Liver (tissue), 9 donors: ENCODE data around the gene DGKD. TPM values are rescaled to one million over a fixed set of nuclear protein-coding genes. Genes with fewer than 3 reads are reported as not detected.

ENCODE experiments used
- DNase-seq: peaks from one replicate; pipeline ENCODE4 v3.0.0-alpha.2; 2017; ENCODE audit warnings: low spot score
- H3K27ac ChIP-seq, 2 donors: one replicate each; pipeline ENCODE4 v1.7.0; 2013; ENCODE audit warnings: inconsistent platforms in 2 of 2, low read length in 2 of 2, control low read depth in 1 of 2, low read depth in 1 of 2, mild to moderate bottlenecking in 1 of 2
- H3K27me3 ChIP-seq, 4 donors: one replicate each; pipeline versions ENCODE4 v1.6.1 to v1.7.0; 2013; ENCODE audit warnings: low read length in 3 of 4, inconsistent platforms in 1 of 4, mild to moderate bottlenecking in 1 of 4, moderate library complexity in 1 of 4; ENCODE audit not compliant: control insufficient read depth in 4 of 4, insufficient read depth in 4 of 4
- H3K36me3 ChIP-seq, 4 donors: one replicate each; pipeline versions ENCODE4 v1.6.1 to v1.7.0; 2013; ENCODE audit warnings: low read length in 3 of 4, mild to moderate bottlenecking in 3 of 4, low read depth in 1 of 4, moderate library complexity in 1 of 4; ENCODE audit not compliant: control insufficient read depth in 4 of 4, insufficient read depth in 3 of 4
- H3K4me1 ChIP-seq, 4 donors: one replicate each; pipeline versions ENCODE4 v1.6.1 to v1.7.0; 2013; ENCODE audit warnings: low read length in 3 of 4, mild to moderate bottlenecking in 3 of 4, moderate library complexity in 1 of 4; ENCODE audit not compliant: control insufficient read depth in 4 of 4, insufficient read depth in 4 of 4
- H3K4me3 ChIP-seq, 3 donors: one replicate each; pipeline versions ENCODE4 v1.6.1 to v1.7.0; 2013; ENCODE audit warnings: low read length in 3 of 3, control low read depth in 1 of 3, low read depth in 1 of 3, mild to moderate bottlenecking in 1 of 3
- H3K9ac ChIP-seq, 2 donors: one replicate each; pipeline ENCODE4 v1.7.0; 2013; ENCODE audit warnings: low read length in 2 of 2, mild to moderate bottlenecking in 2 of 2, moderate library complexity in 2 of 2, control low read depth in 1 of 2, low read depth in 1 of 2
- H3K9me3 ChIP-seq, 4 donors: one replicate each; pipeline versions ENCODE4 v1.6.1 to v1.7.0; 2013; ENCODE audit warnings: low read length in 3 of 4; ENCODE audit not compliant: control insufficient read depth in 4 of 4
- ATF3 ChIP-seq: IDR thresholded peaks from 2 replicates; pipeline ENCODE4 v1.6.1; 2016; ENCODE audit warnings: antibody characterized with exemption
- EGR1 ChIP-seq, 2 donors: IDR thresholded peaks; 2 replicates each; pipeline ENCODE4 v1.6.1; 2016 to 2018; ENCODE audit warnings: antibody characterized with exemption in 2 of 2, low read depth in 2 of 2
- FOXA1 ChIP-seq: IDR thresholded peaks from 2 replicates; pipeline ENCODE4 v1.6.1; 2016; ENCODE audit warnings: antibody characterized with exemption
- GABPA ChIP-seq, 2 donors: IDR thresholded peaks in 1 of 2; conservative IDR thresholded peaks in 1 of 2; 2 replicates each; pipeline ENCODE4 v1.6.1; 2016; ENCODE audit warnings: antibody characterized with exemption in 2 of 2, mild to moderate bottlenecking in 1 of 2, moderate library complexity in 1 of 2
- HNF4G ChIP-seq: IDR thresholded peaks from 2 replicates; pipeline ENCODE4 v1.6.1; 2016; ENCODE audit warnings: antibody characterized with exemption
- JUND ChIP-seq, 2 donors: IDR thresholded peaks; 2 replicates each; pipeline ENCODE4 v1.6.1; 2016; ENCODE audit warnings: antibody characterized with exemption in 2 of 2
- MAX ChIP-seq: IDR thresholded peaks from 2 replicates; pipeline ENCODE4 v1.6.1; 2016; ENCODE audit warnings: antibody characterized with exemption
- NR2F2 ChIP-seq: IDR thresholded peaks from 2 replicates; pipeline ENCODE4 v1.6.1; 2016; ENCODE audit warnings: antibody characterized with exemption
- REST ChIP-seq: IDR thresholded peaks from 2 replicates; pipeline ENCODE4 v1.6.1; 2016; ENCODE audit warnings: antibody characterized with exemption, mild to moderate bottlenecking
- RXRA ChIP-seq, 2 donors: IDR thresholded peaks; 2 replicates each; pipeline ENCODE4 v1.6.1; 2017 to 2018; ENCODE audit warnings: antibody characterized with exemption in 2 of 2, mild to moderate bottlenecking in 1 of 2
- SP1 ChIP-seq: IDR thresholded peaks from 2 replicates; pipeline ENCODE4 v1.6.1; 2018; ENCODE audit warnings: antibody characterized with exemption, mild to moderate bottlenecking
- TAF1 ChIP-seq: conservative IDR thresholded peaks from 2 replicates; pipeline ENCODE4 v1.6.1; 2016; ENCODE audit warnings: antibody characterized with exemption, mild to moderate bottlenecking
- YY1 ChIP-seq: IDR thresholded peaks from 2 replicates; pipeline ENCODE4 v1.6.1; 2016; ENCODE audit warnings: antibody characterized with exemption, mild to moderate bottlenecking
- WGBS: extraction: QIAGEN DNeasy Blood & Tissue Kit; methylation state at CpG from one replicate; pipeline ENCODE4 v1.1.7; 2013; 5-methylcytosine and 5-hydroxymethylcytosine counted together
- polyA plus RNA-seq, 2 donors: library from polyadenylated mRNA; stranded (reverse) in 1 of 2; unstranded in 1 of 2; fragments of 200-250 nt in 1 of 2; fragments of >200 nt in 1 of 2; fragmentation: Nextera tagmentation in 1 of 2; extraction: Ambion mirVana in 1 of 2; gene quantifications; one replicate each; pipeline versions ENCODE4 v1.2.1 to v1.2.3, GENCODE V29; 2013 to 2015
- total RNA-seq, 2 donors: library from RNA; depleted of rRNA; stranded (reverse); fragments of >200 nt; gene quantifications; one replicate each; pipeline ENCODE4 v1.2.3, GENCODE V29; 2014
- TF ChIP-seq, protein P1 (sequence below): fragments of 150-350 bp; IDR thresholded peaks from 2 replicates; pipeline ENCODE4 v1.5.1; 2017; ENCODE audit warnings: improper control_type of control experiment, low read depth, low read length; ENCODE audit not compliant: missing input control
- TF ChIP-seq, protein P2 (sequence below): IDR thresholded peaks from 2 replicates; pipeline ENCODE4 v1.6.1; 2016; ENCODE audit warnings: antibody characterized with exemption
- donor health status: healthy.
- donor health status: healthy.
- donor health status: healthy.
- donor health status: healthy.
- donor health status: healthy.

The DGKD gene
- total and polyA plus RNA-seq, 4 donors: 4.8 to 16.4 (median 8.2) TPM

DNA sequence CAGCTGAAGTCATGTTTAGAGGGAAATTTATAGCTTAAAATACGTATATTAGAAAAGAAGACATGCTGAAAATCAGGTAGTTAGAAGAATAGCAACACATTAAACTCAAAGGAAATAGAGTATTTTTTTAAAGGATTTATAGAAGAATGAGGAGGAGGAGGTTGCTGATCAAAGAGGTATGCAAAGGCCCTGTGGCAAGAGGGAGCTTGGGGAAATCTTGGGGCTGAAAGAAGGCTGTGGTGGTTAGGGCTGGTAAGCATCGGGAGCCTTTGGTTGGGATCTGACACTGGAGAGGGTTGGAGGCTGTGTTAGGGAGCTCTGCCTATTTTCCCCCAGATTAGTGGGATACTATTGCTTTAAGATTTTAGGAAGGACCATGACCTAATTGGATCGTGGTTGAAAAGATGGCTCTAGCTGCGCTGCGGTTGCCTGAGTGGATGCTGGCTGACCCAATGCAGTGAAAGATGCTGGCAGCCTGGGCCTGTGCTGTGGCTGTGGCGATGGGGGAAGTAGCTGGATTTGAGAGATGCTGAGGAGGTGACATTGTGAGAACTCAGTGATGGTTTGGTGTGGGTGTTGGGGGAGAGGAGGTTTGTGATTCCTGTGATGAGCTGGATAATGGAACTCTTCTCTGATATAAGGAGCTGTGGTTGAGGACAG lies 11.7 kb downstream of the DGKD start:
- DNase-seq: no peak
- peaks cover 0 to 3% (median 0%) of the 10 kb centered on the region in 4 donors for H3K9me3 ChIP-seq
- no peak overlapping the region for H3K4me3 ChIP-seq
- H3K4me1 ChIP-seq: no peaks in the 10 kb centered on the region
- H3K27ac ChIP-seq: no peak overlapping the region
- no peak overlapping the region for H3K9ac ChIP-seq
- no peaks in the 10 kb centered on the region for H3K27me3 ChIP-seq
- no peak for TF ChIP-seq TAF1
- peaks cover 0 to 6% (median under 1%) of the 10 kb centered on the region in 4 donors for H3K36me3 ChIP-seq
- 94% methylated on average over 6 of the region's 6 CpGs for WGBS

- Histone ChIP-seq H3K27me3 (no peaks in the 10 kb centered on the region), H3K9ac (no peak overlapping the region), H3K4me1 (no peaks in the 10 kb centered on the region), H3K27ac (no peak overlapping the region), H3K9me3 (peaks cover 0 to 3% (median 0%) of the 10 kb centered on the region in 4 donors), H3K36me3 (peaks cover 0 to 6% (median under 1%) of the 10 kb centered on the region in 4 donors), H3K4me3 (no peak overlapping the region)
- WGBS: 89% methylated on average over 3 of the region's 3 CpGs
- TF ChIP-seq RXRA (IDR thresholded peaks at IDR 0.05): no peak
- TF ChIP-seq SP1: no peak
- no peak for TF ChIP-seq JUND (IDR thresholded peaks at IDR 0.05)
- TF ChIP-seq REST: no peak
- TF ChIP-seq YY1: no peak
- TF ChIP-seq, protein P1, sequence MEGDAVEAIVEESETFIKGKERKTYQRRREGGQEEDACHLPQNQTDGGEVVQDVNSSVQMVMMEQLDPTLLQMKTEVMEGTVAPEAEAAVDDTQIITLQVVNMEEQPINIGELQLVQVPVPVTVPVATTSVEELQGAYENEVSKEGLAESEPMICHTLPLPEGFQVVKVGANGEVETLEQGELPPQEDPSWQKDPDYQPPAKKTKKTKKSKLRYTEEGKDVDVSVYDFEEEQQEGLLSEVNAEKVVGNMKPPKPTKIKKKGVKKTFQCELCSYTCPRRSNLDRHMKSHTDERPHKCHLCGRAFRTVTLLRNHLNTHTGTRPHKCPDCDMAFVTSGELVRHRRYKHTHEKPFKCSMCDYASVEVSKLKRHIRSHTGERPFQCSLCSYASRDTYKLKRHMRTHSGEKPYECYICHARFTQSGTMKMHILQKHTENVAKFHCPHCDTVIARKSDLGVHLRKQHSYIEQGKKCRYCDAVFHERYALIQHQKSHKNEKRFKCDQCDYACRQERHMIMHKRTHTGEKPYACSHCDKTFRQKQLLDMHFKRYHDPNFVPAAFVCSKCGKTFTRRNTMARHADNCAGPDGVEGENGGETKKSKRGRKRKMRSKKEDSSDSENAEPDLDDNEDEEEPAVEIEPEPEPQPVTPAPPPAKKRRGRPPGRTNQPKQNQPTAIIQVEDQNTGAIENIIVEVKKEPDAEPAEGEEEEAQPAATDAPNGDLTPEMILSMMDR: no peak
- no peak for TF ChIP-seq HNF4G
- no peak for TF ChIP-seq EGR1 (IDR thresholded peaks at IDR 0.05; ENCODE audit: low read depth in 2 of 2)
- TF ChIP-seq, protein P2, sequence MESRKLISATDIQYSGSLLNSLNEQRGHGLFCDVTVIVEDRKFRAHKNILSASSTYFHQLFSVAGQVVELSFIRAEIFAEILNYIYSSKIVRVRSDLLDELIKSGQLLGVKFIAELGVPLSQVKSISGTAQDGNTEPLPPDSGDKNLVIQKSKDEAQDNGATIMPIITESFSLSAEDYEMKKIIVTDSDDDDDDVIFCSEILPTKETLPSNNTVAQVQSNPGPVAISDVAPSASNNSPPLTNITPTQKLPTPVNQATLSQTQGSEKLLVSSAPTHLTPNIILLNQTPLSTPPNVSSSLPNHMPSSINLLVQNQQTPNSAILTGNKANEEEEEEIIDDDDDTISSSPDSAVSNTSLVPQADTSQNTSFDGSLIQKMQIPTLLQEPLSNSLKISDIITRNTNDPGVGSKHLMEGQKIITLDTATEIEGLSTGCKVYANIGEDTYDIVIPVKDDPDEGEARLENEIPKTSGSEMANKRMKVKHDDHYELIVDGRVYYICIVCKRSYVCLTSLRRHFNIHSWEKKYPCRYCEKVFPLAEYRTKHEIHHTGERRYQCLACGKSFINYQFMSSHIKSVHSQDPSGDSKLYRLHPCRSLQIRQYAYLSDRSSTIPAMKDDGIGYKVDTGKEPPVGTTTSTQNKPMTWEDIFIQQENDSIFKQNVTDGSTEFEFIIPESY: no peak
- TF ChIP-seq FOXA1: no peak
- no peak for TF ChIP-seq TAF1
- no peak for TF ChIP-seq ATF3
- TF ChIP-seq GABPA (IDR thresholded peaks at IDR 0.05 in 1 of 2, conservative IDR thresholded peaks at IDR 0.05 in 1 of 2): no peak
- no peak for TF ChIP-seq NR2F2
- TF ChIP-seq MAX: no peak
- DNase-seq: no peak
Measured at GRCh38 chr2:233367586-233367985, 13.3 kb downstream of the DGKD start.
